Transverse colon (tissue), 4 donors: ENCODE measurements around the gene MS4A15. TPM values are rescaled to one million over a fixed set of nuclear protein-coding genes. Genes with fewer than 3 reads are reported as not detected.

Source experiments
- DNase-seq: peaks from one replicate; pipeline ENCODE4 v3.0.0-alpha.2; 2019
- H3K27ac ChIP-seq, 4 donors: fragments of 200-600 bp; sonication (generic); 2 replicates each; pipeline ENCODE4 v1.5.1; 2016 to 2018; ENCODE audit warnings: inconsistent platforms in 4 of 4
- H3K27me3 ChIP-seq: fragments of 200-600 bp; sonication (generic); 2 replicates; pipeline ENCODE4 v1.5.1; 2017; ENCODE audit warnings: inconsistent platforms
- H3K36me3 ChIP-seq, 4 donors: fragments of 200-600 bp; sonication (generic); 2 replicates each; pipeline ENCODE4 v1.5.1; 2017 to 2019; ENCODE audit warnings: inconsistent platforms in 4 of 4
- H3K4me1 ChIP-seq, 4 donors: fragments of 200-600 bp; sonication (generic); 2 replicates each; pipeline ENCODE4 v1.5.1; 2017 to 2020; ENCODE audit warnings: inconsistent platforms in 4 of 4
- H3K4me3 ChIP-seq, 4 donors: fragments of 200-600 bp; sonication (generic); 1 replicate in 1 of 4; 2 replicates in 3 of 4; pipeline versions ENCODE4 v1.5.1 to v1.6.1; 2017 to 2019; ENCODE audit warnings: inconsistent platforms in 4 of 4
- H3K9me3 ChIP-seq, 2 donors: fragments of 200-600 bp; sonication (generic); 2 replicates each; pipeline ENCODE4 v1.5.1; 2017 to 2019; ENCODE audit warnings: inconsistent platforms in 2 of 2
- EP300 ChIP-seq: sonication (generic); formaldehyde crosslinking; IDR thresholded peaks from one replicate; pipeline ENCODE4 v1.6.1; 2017; ENCODE audit warnings: antibody characterized with exemption, low read depth
- POLR2A ChIP-seq: fragments of 450-650 bp; IDR thresholded peaks from one replicate; pipeline ENCODE4 v1.6.1; 2016; ENCODE audit warnings: antibody characterized with exemption, mild to moderate bottlenecking, moderate library complexity
- POLR2AphosphoS5 ChIP-seq, 3 donors: sonication (generic); formaldehyde crosslinking; IDR thresholded peaks; one replicate each; pipeline ENCODE4 v1.6.1; 2016; ENCODE audit warnings: antibody characterized with exemption in 3 of 3
- WGBS, 2 donors: methylation state at CpG; one replicate each; pipeline ENCODE4 v1.1.5; 2018; ENCODE audit warnings: low coverage in 1 of 2; 5-methylcytosine and 5-hydroxymethylcytosine counted together
- in situ Hi-C, 4 donors: fragments of 200-750 bp; cut with MboI; loops; one replicate each; pipeline versions ENCODE4 v1.15.0 to v1.15.1; 2017; ENCODE audit warnings: low sequenced_read_pairs in 3 of 4, low pct_ligation_motif_present in 1 of 4, low pct_unique_long_range_greater_than_20kb in 1 of 4
- intact Hi-C: fragments of 100-400 bp; cut with DNase I; formaldehyde crosslinking; loops from one replicate; pipeline ENCODE4 v1.15.1; 2023; ENCODE audit warnings: low total_unique reads
- total RNA-seq, 4 donors: library from RNA; depleted of rRNA; stranded (reverse); fragments of >200 nt; gene quantifications; one replicate each; pipeline ENCODE4 v1.1.0, GENCODE V29; 2016
- TF ChIP-seq, protein P1 (sequence below), 5 experiments: fragments of 200-600 bp in 3 of 5; fragments of 450-650 bp in 2 of 5; sonication (generic) in 3 of 5; IDR thresholded peaks; 1 replicate in 2 of 5; 2 replicates in 3 of 5; pipeline ENCODE4 v1.5.1; 2016 to 2017; ENCODE audit warnings: antibody characterized with exemption in 5 of 5, inconsistent platforms in 3 of 5, mild to moderate bottlenecking in 2 of 5, moderate library complexity in 1 of 5

Gene MS4A15
- total RNA-seq, 4 donors from 2014 or later, result not detected

- intact Hi-C loops, result no loop called here
- in situ Hi-C loops, result no loop called here
Observed at GRCh38 chr11:60797846-60798630, 41.4 kb downstream of the MS4A15 start.

GRCh38 chr11:60798631-60799030 is 42.0 kb downstream of the MS4A15 start:
- in situ Hi-C loops, result no loop called here
- H3K36me3 ChIP-seq, result no peaks in the 10 kb centered on the region
- intact Hi-C loops, result no loop called here
- no peak overlapping the region for H3K4me3 ChIP-seq
- H3K27ac ChIP-seq, result no peak overlapping the region
- peaks cover 7% of the 10 kb centered on the region for H3K27me3 ChIP-seq
- H3K4me1 ChIP-seq, result no peaks in the 10 kb centered on the region
- TF ChIP-seq POLR2AphosphoS5 (IDR thresholded peaks at IDR 0.05), result no peak
- no peak for TF ChIP-seq EP300
- TF ChIP-seq, protein P1, sequence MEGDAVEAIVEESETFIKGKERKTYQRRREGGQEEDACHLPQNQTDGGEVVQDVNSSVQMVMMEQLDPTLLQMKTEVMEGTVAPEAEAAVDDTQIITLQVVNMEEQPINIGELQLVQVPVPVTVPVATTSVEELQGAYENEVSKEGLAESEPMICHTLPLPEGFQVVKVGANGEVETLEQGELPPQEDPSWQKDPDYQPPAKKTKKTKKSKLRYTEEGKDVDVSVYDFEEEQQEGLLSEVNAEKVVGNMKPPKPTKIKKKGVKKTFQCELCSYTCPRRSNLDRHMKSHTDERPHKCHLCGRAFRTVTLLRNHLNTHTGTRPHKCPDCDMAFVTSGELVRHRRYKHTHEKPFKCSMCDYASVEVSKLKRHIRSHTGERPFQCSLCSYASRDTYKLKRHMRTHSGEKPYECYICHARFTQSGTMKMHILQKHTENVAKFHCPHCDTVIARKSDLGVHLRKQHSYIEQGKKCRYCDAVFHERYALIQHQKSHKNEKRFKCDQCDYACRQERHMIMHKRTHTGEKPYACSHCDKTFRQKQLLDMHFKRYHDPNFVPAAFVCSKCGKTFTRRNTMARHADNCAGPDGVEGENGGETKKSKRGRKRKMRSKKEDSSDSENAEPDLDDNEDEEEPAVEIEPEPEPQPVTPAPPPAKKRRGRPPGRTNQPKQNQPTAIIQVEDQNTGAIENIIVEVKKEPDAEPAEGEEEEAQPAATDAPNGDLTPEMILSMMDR (IDR thresholded peaks at IDR 0.05), result no peak
- no peak for TF ChIP-seq POLR2A
- no peak for DNase-seq
- WGBS, 2 donors, result 94% methylated on average over 3 of the region's 3 CpGs; no CpG with 5 or more reads in 1 of the 2 donors
- no peaks in the 10 kb centered on the region for H3K9me3 ChIP-seq

More at GRCh38 chr11:60797846-60798630, 41.4 kb downstream of the MS4A15 start:
- no peaks in the 10 kb centered on the region for H3K36me3 ChIP-seq
- 85% methylated on average over 17 of the region's 17 CpGs; no CpG with 5 or more reads in 1 of the 2 donors for WGBS, 2 donors
- peaks cover 7% of the 10 kb centered on the region for H3K27me3 ChIP-seq
- no peak for TF ChIP-seq POLR2A
- TF ChIP-seq, protein P1 (IDR thresholded peaks at IDR 0.05), result no peak
- no peak for TF ChIP-seq EP300
- no peak for TF ChIP-seq POLR2AphosphoS5 (IDR thresholded peaks at IDR 0.05)
- no peak overlapping the region for H3K27ac ChIP-seq
- DNase-seq, result no peak
- no peak overlapping the region for H3K4me3 ChIP-seq
- H3K9me3 ChIP-seq, result no peaks in the 10 kb centered on the region
- H3K4me1 ChIP-seq, result no peaks in the 10 kb centered on the region

- intact Hi-C loops, result no loop called here
- no peaks in the 10 kb centered on the region for H3K9me3 ChIP-seq
- TF ChIP-seq POLR2A (no peak), EP300 (no peak), POLR2AphosphoS5 (IDR thresholded peaks at IDR 0.05) (no peak)
- TF ChIP-seq, protein P1 (IDR thresholded peaks at IDR 0.05), result no peak
- peaks cover 7% of the 10 kb centered on the region for H3K27me3 ChIP-seq
- no peaks in the 10 kb centered on the region for H3K4me1 ChIP-seq
- no peak overlapping the region for H3K27ac ChIP-seq
- in situ Hi-C loops, result no loop called here
- WGBS, 2 donors, result 88 to 91% methylated on average over 4 to 10 of the region's 10 CpGs
- H3K36me3 ChIP-seq, result no peaks in the 10 kb centered on the region
- no peak for DNase-seq
- H3K4me3 ChIP-seq, result no peak overlapping the region
Observed at GRCh38 chr11:60801194-60801593, 44.5 kb downstream of the MS4A15 start.

DNA sequence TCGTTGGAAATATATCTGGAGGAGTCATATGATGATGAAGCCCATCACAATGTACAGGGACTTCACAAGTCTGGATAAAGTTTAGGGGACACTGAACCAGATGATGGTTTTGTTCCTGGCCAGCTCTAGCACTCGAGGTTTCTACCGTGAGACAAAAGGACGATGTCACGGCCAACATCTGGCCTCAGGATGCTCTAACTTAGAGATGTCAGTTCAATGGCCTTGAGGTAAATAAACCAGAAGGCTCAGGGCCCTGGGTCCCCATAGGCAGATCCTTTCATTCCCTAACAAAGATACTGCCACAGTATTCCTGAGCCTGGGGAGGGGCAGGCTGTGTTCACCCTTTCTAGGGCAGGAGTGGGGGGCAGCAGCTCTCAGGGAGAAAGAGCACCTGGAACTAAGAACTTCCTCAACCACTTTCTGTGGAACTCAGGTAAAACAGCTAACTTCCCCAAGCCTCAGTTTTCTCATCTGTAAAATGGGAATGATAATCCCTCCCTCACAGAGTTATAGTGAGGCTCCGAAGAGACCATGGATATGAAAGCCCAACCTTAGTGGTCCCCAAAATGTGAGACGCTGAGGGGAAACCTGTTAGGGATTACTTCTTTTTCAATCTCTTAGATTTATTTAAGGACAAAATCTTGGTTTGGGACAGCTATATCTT is 46.7 kb downstream of the MS4A15 start:
- Histone ChIP-seq H3K4me3 (no peak overlapping the region), H3K27me3 (no peaks in the 10 kb centered on the region), H3K36me3 (no peaks in the 10 kb centered on the region), H3K4me1 (no peaks in the 10 kb centered on the region), H3K9me3 (no peaks in the 10 kb centered on the region), H3K27ac (no peak overlapping the region)
- in situ Hi-C loops (no loop called here), intact Hi-C loops (no loop called here)
- TF ChIP-seq POLR2AphosphoS5 (IDR thresholded peaks at IDR 0.05) (no peak), POLR2A (no peak), EP300 (no peak)
- TF ChIP-seq, protein P1 (IDR thresholded peaks at IDR 0.05), result no peak
- DNase-seq, result no peak
- WGBS, 2 donors, result 60 to 76% methylated on average over 4 to 7 of the region's 7 CpGs
